WTC11 (cell line): Measurements from ENCODE around the gene GTF3C4.

Source experiments
- ATF2 ChIP-seq: sonication (generic); formaldehyde crosslinking; IDR thresholded peaks from 2 replicates; pipeline ENCODE4 v1.8.1; 2022; ENCODE audit warnings: low read depth, missing genetic modification reagents, borderline replicate concordance
- CTCF ChIP-seq: fragments of 200-600 bp; IDR thresholded peaks from 2 replicates; pipeline ENCODE4 v1.8.0; 2022; ENCODE audit warnings: antibody characterized with exemption
- E2F4 ChIP-seq: sonication (generic); formaldehyde crosslinking; IDR thresholded peaks from 2 replicates; pipeline ENCODE4 v1.8.1; 2022; ENCODE audit warnings: low read depth, mild to moderate bottlenecking, moderate library complexity, missing genetic modification reagents, borderline replicate concordance
- NR2C2 ChIP-seq: sonication (generic); formaldehyde crosslinking; IDR thresholded peaks from 2 replicates; pipeline ENCODE4 v1.8.0; 2022; ENCODE audit warnings: mild to moderate bottlenecking, missing genetic modification reagents
- TEAD1 ChIP-seq: sonication (generic); formaldehyde crosslinking; IDR thresholded peaks from 2 replicates; pipeline ENCODE4 v1.8.0; 2022; ENCODE audit warnings: mild to moderate bottlenecking, missing genetic modification reagents
- USF2 ChIP-seq: sonication (generic); formaldehyde crosslinking; IDR thresholded peaks from 2 replicates; pipeline ENCODE4 v1.8.1; 2023; ENCODE audit warnings: mild to moderate bottlenecking, missing genetic modification reagents, moderate library complexity
- ZNF263 ChIP-seq: sonication (generic); formaldehyde crosslinking; IDR thresholded peaks from 2 replicates; pipeline ENCODE4 v1.8.1; 2022; ENCODE audit warnings: low read depth, mild to moderate bottlenecking, moderate library complexity, missing genetic modification reagents

GRCh38 chr9:132683873-132684272 is 13.6 kb downstream of the GTF3C4 start:
- TF ChIP-seq CTCF (no peak), NR2C2 (CRISPR knock-in tag) (no peak), USF2 (no peak), E2F4 (CRISPR knock-in tag) (no peak), ZNF263 (CRISPR knock-in tag) (no peak), ATF2 (CRISPR knock-in tag) (no peak), TEAD1 (CRISPR knock-in tag) (no peak)
